Liver (tissue), 9 donors: ENCODE results near the gene FNTB. TPM values are rescaled to one million over a fixed set of nuclear protein-coding genes. Genes with fewer than 3 reads are reported as not detected.

ENCODE experiments used
- DNase-seq: peaks from one replicate; pipeline ENCODE4 v3.0.0-alpha.2; 2017; ENCODE audit warnings: low spot score
- H3K27ac ChIP-seq, 2 donors: one replicate each; pipeline ENCODE4 v1.7.0; 2013; ENCODE audit warnings: inconsistent platforms in 2 of 2, low read length in 2 of 2, control low read depth in 1 of 2, low read depth in 1 of 2, mild to moderate bottlenecking in 1 of 2
- H3K27me3 ChIP-seq, 4 donors: one replicate each; pipeline versions ENCODE4 v1.6.1 to v1.7.0; 2013; ENCODE audit warnings: low read length in 3 of 4, inconsistent platforms in 1 of 4, mild to moderate bottlenecking in 1 of 4, moderate library complexity in 1 of 4; ENCODE audit not compliant: control insufficient read depth in 4 of 4, insufficient read depth in 4 of 4
- H3K36me3 ChIP-seq, 4 donors: one replicate each; pipeline versions ENCODE4 v1.6.1 to v1.7.0; 2013; ENCODE audit warnings: low read length in 3 of 4, mild to moderate bottlenecking in 3 of 4, low read depth in 1 of 4, moderate library complexity in 1 of 4; ENCODE audit not compliant: control insufficient read depth in 4 of 4, insufficient read depth in 3 of 4
- H3K4me1 ChIP-seq, 4 donors: one replicate each; pipeline versions ENCODE4 v1.6.1 to v1.7.0; 2013; ENCODE audit warnings: low read length in 3 of 4, mild to moderate bottlenecking in 3 of 4, moderate library complexity in 1 of 4; ENCODE audit not compliant: control insufficient read depth in 4 of 4, insufficient read depth in 4 of 4
- H3K4me3 ChIP-seq, 3 donors: one replicate each; pipeline versions ENCODE4 v1.6.1 to v1.7.0; 2013; ENCODE audit warnings: low read length in 3 of 3, control low read depth in 1 of 3, low read depth in 1 of 3, mild to moderate bottlenecking in 1 of 3
- H3K9ac ChIP-seq, 2 donors: one replicate each; pipeline ENCODE4 v1.7.0; 2013; ENCODE audit warnings: low read length in 2 of 2, mild to moderate bottlenecking in 2 of 2, moderate library complexity in 2 of 2, control low read depth in 1 of 2, low read depth in 1 of 2
- H3K9me3 ChIP-seq, 4 donors: one replicate each; pipeline versions ENCODE4 v1.6.1 to v1.7.0; 2013; ENCODE audit warnings: low read length in 3 of 4; ENCODE audit not compliant: control insufficient read depth in 4 of 4
- ATF3 ChIP-seq: IDR thresholded peaks from 2 replicates; pipeline ENCODE4 v1.6.1; 2016; ENCODE audit warnings: antibody characterized with exemption
- CTCF ChIP-seq: fragments of 150-350 bp; IDR thresholded peaks from 2 replicates; pipeline ENCODE4 v1.5.1; 2017; ENCODE audit warnings: improper control_type of control experiment, low read depth, low read length; ENCODE audit not compliant: missing input control
- FOXA1 ChIP-seq: IDR thresholded peaks from 2 replicates; pipeline ENCODE4 v1.6.1; 2016; ENCODE audit warnings: antibody characterized with exemption
- FOXA2 ChIP-seq: IDR thresholded peaks from 2 replicates; pipeline ENCODE4 v1.6.1; 2016; ENCODE audit warnings: antibody characterized with exemption
- GABPA ChIP-seq, 2 donors: IDR thresholded peaks in 1 of 2; conservative IDR thresholded peaks in 1 of 2; 2 replicates each; pipeline ENCODE4 v1.6.1; 2016; ENCODE audit warnings: antibody characterized with exemption in 2 of 2, mild to moderate bottlenecking in 1 of 2, moderate library complexity in 1 of 2
- HNF4A ChIP-seq, 2 donors: conservative IDR thresholded peaks; 2 replicates each; pipeline ENCODE4 v1.6.1; 2016; ENCODE audit warnings: antibody characterized with exemption in 2 of 2, mild to moderate bottlenecking in 2 of 2
- HNF4G ChIP-seq: IDR thresholded peaks from 2 replicates; pipeline ENCODE4 v1.6.1; 2016; ENCODE audit warnings: antibody characterized with exemption
- JUND ChIP-seq, 2 donors: IDR thresholded peaks; 2 replicates each; pipeline ENCODE4 v1.6.1; 2016; ENCODE audit warnings: antibody characterized with exemption in 2 of 2
- MAX ChIP-seq: IDR thresholded peaks from 2 replicates; pipeline ENCODE4 v1.6.1; 2016; ENCODE audit warnings: antibody characterized with exemption
- NR2F2 ChIP-seq: IDR thresholded peaks from 2 replicates; pipeline ENCODE4 v1.6.1; 2016; ENCODE audit warnings: antibody characterized with exemption
- RAD21 ChIP-seq, 2 donors: IDR thresholded peaks; 2 replicates each; pipeline ENCODE4 v1.6.1; 2016; ENCODE audit warnings: antibody characterized with exemption in 2 of 2, mild to moderate bottlenecking in 2 of 2
- REST ChIP-seq: IDR thresholded peaks from 2 replicates; pipeline ENCODE4 v1.6.1; 2016; ENCODE audit warnings: antibody characterized with exemption, mild to moderate bottlenecking
- SP1 ChIP-seq: IDR thresholded peaks from 2 replicates; pipeline ENCODE4 v1.6.1; 2018; ENCODE audit warnings: antibody characterized with exemption, mild to moderate bottlenecking
- TAF1 ChIP-seq: conservative IDR thresholded peaks from 2 replicates; pipeline ENCODE4 v1.6.1; 2016; ENCODE audit warnings: antibody characterized with exemption, mild to moderate bottlenecking
- YY1 ChIP-seq: IDR thresholded peaks from 2 replicates; pipeline ENCODE4 v1.6.1; 2016; ENCODE audit warnings: antibody characterized with exemption, mild to moderate bottlenecking
- ZBTB33 ChIP-seq: IDR thresholded peaks from 2 replicates; pipeline ENCODE4 v1.6.1; 2016; ENCODE audit warnings: antibody characterized with exemption
- WGBS: extraction: QIAGEN DNeasy Blood & Tissue Kit; methylation state at CpG from one replicate; pipeline ENCODE4 v1.1.7; 2013; 5-methylcytosine and 5-hydroxymethylcytosine counted together
- polyA plus RNA-seq, 2 donors: library from polyadenylated mRNA; stranded (reverse) in 1 of 2; unstranded in 1 of 2; fragments of 200-250 nt in 1 of 2; fragments of >200 nt in 1 of 2; fragmentation: Nextera tagmentation in 1 of 2; extraction: Ambion mirVana in 1 of 2; gene quantifications; one replicate each; pipeline versions ENCODE4 v1.2.1 to v1.2.3, GENCODE V29; 2013 to 2015
- total RNA-seq, 2 donors: library from RNA; depleted of rRNA; stranded (reverse); fragments of >200 nt; gene quantifications; one replicate each; pipeline ENCODE4 v1.2.3, GENCODE V29; 2014
- donor health status: healthy.
- donor health status: healthy.
- donor health status: healthy.
- donor health status: healthy.
- donor health status: healthy.

FNTB gene
- total and polyA plus RNA-seq, 4 donors = 6.3 to 17.2 (median 9.0) TPM

- TF ChIP-seq REST (no peak), CTCF (no peak), GABPA (IDR thresholded peaks at IDR 0.05 in 1 of 2, conservative IDR thresholded peaks at IDR 0.05 in 1 of 2) (no peak), ATF3 (no peak), FOXA2 (no peak), TAF1 (no peak), ZBTB33 (no peak), FOXA1 (no peak), HNF4A (conservative IDR thresholded peaks at IDR 0.05) (no peak), HNF4G (no peak), RAD21 (IDR thresholded peaks at IDR 0.05) (no peak), MAX (no peak), YY1 (no peak), SP1 (no peak), JUND (IDR thresholded peaks at IDR 0.05) (no peak)
- WGBS = 96% methylated on average over 6 of the region's 6 CpGs
- no peak for DNase-seq
- peaks cover 0 to 4% (median 3%) of the 10 kb centered on the region in 4 donors for H3K36me3 ChIP-seq
- H3K27ac ChIP-seq = no peak overlapping the region
- H3K4me3 ChIP-seq = no peak overlapping the region
- no peak overlapping the region for H3K9ac ChIP-seq
- H3K4me1 ChIP-seq = no peaks in the 10 kb centered on the region
- H3K9me3 ChIP-seq = no peaks in the 10 kb centered on the region
- no peaks in the 10 kb centered on the region for H3K27me3 ChIP-seq
Measured at GRCh38 chr14:65006261-65006721, 19.6 kb downstream of the FNTB start.

GRCh38 chr14:65007202-65007601, 20.5 kb downstream of the FNTB start:
- Histone ChIP-seq H3K4me1 (no peaks in the 10 kb centered on the region), H3K27ac (no peak overlapping the region), H3K27me3 (no peaks in the 10 kb centered on the region), H3K4me3 (no peak overlapping the region), H3K9ac (no peak overlapping the region), H3K36me3 (peaks cover 0 to 8% (median 4%) of the 10 kb centered on the region in 4 donors), H3K9me3 (no peaks in the 10 kb centered on the region)
- DNase-seq = no peak
- 97% methylated on average over 1 of the region's 1 CpG for WGBS
- TF ChIP-seq FOXA2 = no peak
- TF ChIP-seq CTCF = no peak
- TF ChIP-seq GABPA (IDR thresholded peaks at IDR 0.05 in 1 of 2, conservative IDR thresholded peaks at IDR 0.05 in 1 of 2) = no peak
- no peak for TF ChIP-seq SP1
- no peak for TF ChIP-seq MAX
- no peak for TF ChIP-seq REST
- TF ChIP-seq TAF1 = no peak
- TF ChIP-seq HNF4A (conservative IDR thresholded peaks at IDR 0.05) = no peak
- TF ChIP-seq NR2F2 = no peak
